Subcutaneous adipose tissue (tissue), 4 donors: ENCODE results near the gene NAALADL2. TPM values are rescaled to one million over a fixed set of nuclear protein-coding genes. Genes with fewer than 3 reads are reported as not detected.

ENCODE experiments used
- total RNA-seq, 4 donors: library from RNA; depleted of rRNA; stranded (reverse); fragments of >200 nt; gene quantifications; one replicate each; pipeline ENCODE4 v1.1.0, GENCODE V29; 2016
- TF ChIP-seq, protein P1 (sequence below): fragments of 450-650 bp; IDR thresholded peaks from one replicate; pipeline ENCODE4 v1.5.1; 2016; ENCODE audit warnings: low read depth, mild to moderate bottlenecking, control low read depth, antibody characterized with exemption, moderate library complexity

NAALADL2 gene
- total RNA-seq, 4 donors from 2014 or later = 9.4 to 18.1 (median 11.8) TPM

DNA sequence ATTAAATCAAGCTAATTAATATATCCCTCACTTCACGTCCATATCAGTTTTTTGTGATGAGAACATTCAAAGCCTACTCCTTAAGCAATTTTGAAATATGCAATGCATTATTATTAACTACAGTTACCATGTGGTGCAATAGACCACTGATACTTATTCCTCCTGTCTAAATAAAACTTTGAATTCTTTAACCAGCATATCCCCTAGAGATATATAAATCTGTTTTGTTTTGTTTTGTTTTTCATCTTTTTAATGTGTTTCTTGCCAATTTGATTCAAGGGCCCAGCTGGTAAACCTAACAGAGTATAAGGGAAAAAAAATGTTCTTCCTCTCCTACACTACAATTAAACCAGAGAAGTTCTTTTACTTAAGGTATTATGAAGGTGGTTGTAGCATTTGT lies 524.2 kb downstream of the NAALADL2 start:
- TF ChIP-seq, protein P1, sequence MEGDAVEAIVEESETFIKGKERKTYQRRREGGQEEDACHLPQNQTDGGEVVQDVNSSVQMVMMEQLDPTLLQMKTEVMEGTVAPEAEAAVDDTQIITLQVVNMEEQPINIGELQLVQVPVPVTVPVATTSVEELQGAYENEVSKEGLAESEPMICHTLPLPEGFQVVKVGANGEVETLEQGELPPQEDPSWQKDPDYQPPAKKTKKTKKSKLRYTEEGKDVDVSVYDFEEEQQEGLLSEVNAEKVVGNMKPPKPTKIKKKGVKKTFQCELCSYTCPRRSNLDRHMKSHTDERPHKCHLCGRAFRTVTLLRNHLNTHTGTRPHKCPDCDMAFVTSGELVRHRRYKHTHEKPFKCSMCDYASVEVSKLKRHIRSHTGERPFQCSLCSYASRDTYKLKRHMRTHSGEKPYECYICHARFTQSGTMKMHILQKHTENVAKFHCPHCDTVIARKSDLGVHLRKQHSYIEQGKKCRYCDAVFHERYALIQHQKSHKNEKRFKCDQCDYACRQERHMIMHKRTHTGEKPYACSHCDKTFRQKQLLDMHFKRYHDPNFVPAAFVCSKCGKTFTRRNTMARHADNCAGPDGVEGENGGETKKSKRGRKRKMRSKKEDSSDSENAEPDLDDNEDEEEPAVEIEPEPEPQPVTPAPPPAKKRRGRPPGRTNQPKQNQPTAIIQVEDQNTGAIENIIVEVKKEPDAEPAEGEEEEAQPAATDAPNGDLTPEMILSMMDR = no peak

DNA sequence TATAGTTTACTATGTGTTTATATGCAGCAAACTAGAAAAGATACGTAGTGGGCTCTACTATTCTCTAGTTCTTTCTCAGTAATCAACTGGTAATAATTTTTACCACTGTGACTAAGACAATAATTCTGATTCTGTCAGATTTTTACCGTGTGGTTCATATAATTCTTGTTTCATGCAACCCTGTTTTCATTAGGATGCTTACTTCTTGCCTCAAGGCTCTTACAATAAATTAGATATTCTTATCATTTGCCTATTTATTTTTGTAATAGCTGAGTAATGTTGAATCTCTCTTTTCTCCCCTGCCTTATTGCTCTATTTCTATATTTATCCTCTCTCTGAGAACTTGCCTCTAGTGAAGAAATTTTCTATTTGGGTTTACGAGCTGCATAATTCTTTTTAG lies 524.7 kb downstream of the NAALADL2 start:
- TF ChIP-seq, protein P1 = no peak

DNA sequence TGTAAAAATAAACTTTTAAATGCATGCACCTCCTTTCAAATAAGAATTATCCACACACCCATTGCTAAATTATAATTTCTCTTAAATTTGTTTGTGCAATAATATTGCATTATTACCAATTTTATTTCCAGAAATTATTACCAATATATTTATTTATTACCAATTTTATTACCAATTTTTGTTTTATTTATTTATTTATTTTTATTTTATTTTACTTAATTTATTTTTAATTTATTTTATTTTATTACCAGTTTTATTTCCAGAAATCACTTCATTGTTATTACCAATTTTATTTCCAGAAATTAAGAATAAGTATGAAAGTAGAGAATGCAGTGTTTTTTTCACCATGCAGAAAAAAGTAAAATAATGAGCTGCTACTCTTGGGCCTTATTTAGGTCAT lies 525.4 kb downstream of the NAALADL2 start:
- TF ChIP-seq, protein P1 = no peak

DNA sequence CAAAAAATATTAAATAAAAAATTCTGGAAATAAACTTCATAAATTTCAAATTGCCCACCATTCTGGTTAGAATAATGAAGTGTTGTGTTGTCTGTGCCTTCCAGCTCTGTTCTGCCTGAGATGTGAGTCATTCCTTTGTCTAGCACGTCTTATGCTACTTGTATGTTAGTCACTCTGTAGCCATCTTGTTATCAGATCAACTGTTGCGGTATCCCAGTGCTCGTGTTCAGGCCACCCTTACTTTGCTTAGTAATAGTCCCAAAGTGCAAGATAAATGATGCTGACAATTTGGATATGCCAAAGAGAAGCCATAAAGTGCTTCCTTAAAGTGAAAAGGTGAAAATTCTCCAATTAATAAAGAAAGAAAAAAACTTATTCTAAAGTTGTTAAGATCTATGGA lies 527.5 kb downstream of the NAALADL2 start:
- TF ChIP-seq, protein P1 = no peak

DNA sequence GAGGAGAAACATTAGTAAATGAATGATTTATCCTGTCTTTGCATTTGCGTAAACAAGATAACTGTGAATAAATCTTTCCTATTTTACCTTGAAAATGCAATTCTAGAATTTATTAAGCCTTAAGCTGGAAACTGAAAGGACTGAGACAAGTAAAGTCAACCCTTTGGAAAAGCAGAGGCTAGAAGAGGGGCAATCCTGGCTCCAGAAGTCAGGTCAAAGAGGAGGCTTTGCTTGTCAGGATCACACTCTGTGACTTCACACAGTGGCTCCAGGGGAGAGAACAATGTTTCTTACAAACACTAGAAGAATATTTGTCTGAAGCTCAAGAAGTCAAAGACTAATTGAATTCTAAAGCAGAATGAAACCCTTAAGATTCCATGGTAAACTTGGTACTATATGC lies 530.4 kb downstream of the NAALADL2 start:
- TF ChIP-seq, protein P1 = no peak

DNA sequence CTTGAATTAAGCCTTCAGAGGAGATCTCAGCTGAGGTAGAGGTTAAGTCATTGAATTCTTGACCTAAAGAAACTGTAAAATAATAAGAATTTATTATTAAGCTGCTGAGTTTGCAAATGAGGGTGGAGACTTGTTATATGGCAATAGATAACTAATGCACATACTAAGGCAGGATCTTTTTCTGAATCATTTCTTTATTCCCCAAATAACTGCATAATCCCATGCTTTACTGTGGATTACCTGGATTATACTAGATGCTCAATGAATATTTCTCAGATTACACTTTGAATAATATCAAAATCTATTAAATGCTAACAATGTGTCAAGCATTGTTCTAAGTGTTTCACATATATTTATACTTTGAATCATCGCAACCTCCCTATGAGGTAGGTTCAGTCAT lies 532.5 kb downstream of the NAALADL2 start:
- TF ChIP-seq, protein P1 = no peak

DNA sequence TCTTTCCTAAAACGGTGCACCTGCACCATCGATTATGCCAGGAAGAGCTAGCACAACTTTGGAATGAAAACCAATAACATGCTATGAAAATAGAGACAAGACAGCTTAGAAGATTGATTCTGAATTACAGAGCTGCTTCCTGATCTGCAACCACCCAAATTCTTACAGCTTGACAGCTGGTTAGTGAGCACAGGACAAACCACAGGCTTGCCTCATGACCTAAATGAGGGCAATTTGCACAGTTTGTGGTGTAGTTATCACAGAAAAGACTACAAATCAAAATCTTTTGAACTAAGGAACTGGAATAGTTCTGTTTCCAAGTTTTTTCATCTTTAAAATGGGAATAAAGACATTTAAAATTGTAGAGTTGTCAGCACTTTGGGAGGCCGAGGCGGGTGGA lies 533.5 kb downstream of the NAALADL2 start:
- TF ChIP-seq, protein P1 = no peak

DNA sequence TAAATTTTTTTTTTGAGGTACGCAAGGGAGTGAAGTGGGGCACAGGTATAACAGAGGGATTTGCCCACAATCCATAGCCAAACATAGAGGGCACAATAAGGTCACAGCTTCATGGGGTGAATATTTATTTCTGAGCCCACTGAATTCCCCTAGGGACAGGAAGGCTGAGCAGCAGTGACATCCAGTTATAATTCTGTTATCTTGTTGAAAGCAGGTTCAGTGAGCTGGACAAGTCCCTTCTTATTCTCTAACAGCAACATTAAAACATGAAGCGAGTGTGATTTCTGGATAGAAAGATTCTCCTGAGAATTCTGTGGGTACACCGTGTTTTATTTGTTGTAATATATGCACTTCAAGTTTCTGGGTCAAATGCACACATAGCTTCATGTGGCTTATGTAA lies 538.2 kb downstream of the NAALADL2 start:
- TF ChIP-seq, protein P1 = no peak
